ACHN (cell line): Measurements from ENCODE around the gene GJA1.
"Not testable (repeated sequence)": the region's sequence is repeated elsewhere in the genome, so short reads cannot be mapped to it uniquely, and the experiment has no call there.

ENCODE experiments used
- DNase-seq: peaks from one replicate; pipeline ENCODE4 v3.0.0-alpha.2; 2015
- in situ Hi-C: cut with HindIII; loops from 2 replicates; pipeline ENCODE4 v1.10.0; 2017; ENCODE audit warnings: low sequenced_read_pairs, low pct_ligation_motif_present, low pct_unique_long_range_greater_than_20kb

GJA1 gene

DNA sequence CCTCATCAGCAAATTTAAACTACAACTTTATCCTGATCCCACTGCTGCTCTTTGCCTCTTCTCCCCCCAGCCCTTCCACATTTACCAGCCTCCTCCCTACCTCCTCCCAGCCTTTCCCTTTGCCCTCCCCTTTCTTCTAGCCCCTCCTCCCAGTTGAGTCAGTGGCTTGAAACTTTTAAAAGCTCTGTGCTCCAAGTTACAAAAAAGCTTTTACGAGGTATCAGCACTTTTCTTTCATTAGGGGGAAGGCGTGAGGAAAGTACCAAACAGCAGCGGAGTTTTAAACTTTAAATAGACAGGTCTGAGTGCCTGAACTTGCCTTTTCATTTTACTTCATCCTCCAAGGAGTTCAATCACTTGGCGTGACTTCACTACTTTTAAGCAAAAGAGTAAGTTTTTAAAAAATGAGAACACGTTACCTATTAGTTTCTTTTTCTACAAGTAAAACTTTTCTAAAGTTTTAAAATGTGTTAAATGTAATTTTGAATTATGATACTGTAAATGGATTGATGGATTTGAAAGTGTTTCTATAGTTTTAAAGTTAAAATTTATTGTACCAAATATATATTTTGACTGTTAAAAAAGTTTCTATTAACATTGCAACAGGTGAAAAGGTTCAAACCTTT is at the start of gene GJA1:
GJA1 (plus strand) TSS at position 203 of the 626 bp plus-strand sequence. CDS start 11,202 bp downstream, outside the sequence.
- peak; percentile 85 for DNase-seq
- in situ Hi-C loops: no loop called here

DNA sequence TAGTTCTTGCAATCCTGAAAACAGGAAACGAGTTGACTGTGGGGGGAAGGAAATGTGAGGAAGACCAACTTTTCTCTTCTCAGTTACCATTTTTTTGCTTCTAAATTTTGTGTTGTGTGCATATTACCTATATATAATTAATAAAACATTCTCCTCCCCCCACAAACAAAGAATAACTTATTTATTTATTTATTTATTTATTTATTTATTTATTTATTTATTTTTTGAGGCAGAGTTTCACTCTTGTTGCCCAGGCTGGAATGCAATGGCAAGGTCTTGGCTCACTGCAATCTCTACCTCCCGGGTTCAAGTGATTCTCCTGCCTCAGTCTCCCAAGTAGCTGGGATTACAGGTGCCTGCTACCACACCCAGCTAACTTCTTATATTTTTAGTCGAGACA is 48.9 kb upstream of the GJA1 start:
- in situ Hi-C loops, DNase-seq: not testable (repeated sequence)

DNA sequence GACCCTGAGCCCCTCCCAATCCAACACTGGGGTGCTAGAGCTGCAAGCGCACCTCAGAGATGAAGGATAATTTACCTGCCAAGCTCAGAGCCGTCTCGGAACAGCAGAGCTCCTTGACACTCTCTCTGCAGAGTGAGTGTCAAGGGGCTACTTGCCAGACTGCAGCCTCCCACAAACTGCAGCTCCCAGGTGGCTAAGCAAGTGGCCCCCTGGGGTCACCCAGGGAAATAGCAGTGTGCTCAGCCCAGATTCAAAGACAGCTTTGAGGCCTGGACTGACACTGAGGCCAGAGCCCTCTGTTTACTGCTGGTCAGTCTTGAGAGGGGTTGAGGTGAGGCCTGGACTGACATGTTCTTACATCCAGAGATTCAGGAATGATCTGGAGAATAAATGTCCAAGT is 46.0 kb upstream of the GJA1 start:
- in situ Hi-C loops: no loop called here
- no peak for DNase-seq

DNA sequence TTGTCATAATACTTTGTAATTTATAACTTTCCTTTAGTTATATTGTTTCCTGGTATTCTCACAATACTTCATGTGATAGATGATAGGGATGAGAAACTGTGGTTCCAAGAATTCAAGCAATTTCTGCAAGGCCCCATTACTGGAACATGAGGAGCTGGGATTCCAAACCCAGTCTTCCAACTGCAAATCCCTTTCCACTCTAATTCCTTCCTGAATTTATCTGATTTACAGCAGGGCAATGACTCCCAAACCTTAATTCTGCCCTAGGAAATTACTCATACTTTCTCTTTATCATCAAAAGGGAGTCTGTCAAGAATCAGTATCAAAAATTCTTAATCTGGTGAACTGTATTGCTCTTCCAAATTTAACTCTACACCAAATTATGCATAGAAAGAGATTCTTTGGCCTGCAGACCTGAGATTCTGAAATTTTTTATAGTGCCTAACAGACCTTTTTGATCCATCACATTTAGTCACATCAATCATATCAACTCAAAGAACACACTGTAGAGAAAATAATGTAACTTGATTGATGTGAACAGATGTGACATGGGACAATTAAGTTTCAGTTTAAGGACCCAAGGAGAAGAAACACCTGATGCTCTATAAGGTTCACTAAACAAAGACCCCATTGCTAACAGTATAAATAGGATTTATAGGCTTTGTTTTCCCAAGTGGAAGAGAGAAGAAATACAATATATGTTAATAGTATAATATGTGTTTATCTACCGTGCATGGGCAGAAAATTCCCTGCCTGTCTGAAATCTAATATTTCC is 41.5 kb upstream of the GJA1 start:
- no peak for DNase-seq
- in situ Hi-C loops: no loop called here

DNA sequence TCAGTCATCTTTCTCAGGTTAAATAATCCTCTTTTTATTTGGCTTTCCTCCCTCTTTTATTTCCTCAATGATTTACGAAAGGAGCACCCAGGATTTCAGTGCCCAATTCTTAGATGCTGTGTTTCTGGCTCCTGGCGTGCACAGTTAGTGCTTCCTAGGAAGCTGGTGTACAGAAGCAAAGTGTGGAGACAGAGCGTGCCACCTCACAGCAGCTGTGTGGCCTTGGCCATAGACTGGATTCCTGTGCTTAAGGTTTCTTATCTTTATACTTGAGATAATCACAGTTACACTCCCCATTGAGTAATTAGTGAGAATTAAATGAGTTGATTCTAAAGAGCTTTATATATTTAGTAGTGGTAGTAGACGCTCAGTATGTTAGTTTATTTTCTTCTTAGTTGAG is 39.7 kb upstream of the GJA1 start:
- DNase-seq: no peak
- in situ Hi-C loops: no loop called here

DNA sequence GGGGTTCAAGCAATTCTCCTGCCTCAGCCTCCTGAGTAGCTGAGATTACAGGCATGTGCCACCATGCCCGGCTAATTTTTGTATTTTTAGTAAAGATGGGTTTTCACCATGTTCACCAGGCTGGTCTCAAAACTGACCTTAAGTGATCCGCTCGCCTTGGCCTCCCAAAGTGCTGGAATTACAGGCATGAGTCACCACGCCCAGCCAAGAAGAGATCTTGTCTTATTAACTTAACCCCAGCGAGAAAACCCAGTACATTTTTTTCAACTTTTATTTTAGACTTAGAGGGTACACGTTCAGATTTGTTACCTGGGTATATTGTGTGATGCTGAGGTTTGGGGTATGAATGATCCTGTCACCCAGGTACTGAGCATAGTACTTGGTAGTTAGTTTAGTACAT is 38.3 kb upstream of the GJA1 start:
- DNase-seq, in situ Hi-C loops: not testable (repeated sequence)

DNA sequence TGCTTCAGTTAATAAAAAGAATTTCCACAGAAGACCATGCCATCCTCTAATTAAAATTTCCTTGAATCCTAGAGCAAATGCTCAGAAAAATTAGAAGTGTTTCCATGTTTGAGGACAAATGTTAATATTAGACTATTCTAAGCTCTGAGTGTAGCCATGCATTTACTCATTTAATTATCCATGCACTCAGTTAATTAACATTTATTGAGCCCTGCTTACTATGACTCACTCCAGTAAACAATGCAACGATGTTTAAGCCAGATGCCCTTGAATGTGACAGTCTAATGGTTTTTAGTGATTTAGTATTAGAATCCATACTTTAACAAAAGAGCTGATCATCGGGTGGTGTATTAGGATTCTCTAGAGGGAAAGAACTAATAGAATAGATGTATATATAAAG is 37.3 kb upstream of the GJA1 start:
- DNase-seq: no peak
- in situ Hi-C loops: no loop called here

DNA sequence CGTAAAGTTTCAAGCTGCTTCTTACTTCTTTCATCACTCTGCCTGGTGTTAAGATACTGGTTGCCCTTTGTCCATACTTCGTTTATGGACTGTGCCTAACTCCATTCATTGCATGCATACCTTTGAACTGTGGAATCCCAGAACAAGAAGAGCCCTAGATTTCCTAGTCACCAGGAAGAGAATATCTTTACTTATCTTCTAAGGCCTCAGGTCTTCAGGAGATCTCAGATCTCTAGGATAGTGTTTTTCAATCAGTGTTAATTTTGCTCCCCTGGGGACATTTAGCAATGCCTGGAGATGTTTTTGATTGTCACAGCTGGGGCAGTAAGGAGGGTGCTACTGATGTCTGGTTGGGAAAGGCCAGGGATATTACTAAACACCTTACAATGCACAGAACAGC is 35.5 kb upstream of the GJA1 start:
- DNase-seq: no peak
- in situ Hi-C loops: no loop called here

DNA sequence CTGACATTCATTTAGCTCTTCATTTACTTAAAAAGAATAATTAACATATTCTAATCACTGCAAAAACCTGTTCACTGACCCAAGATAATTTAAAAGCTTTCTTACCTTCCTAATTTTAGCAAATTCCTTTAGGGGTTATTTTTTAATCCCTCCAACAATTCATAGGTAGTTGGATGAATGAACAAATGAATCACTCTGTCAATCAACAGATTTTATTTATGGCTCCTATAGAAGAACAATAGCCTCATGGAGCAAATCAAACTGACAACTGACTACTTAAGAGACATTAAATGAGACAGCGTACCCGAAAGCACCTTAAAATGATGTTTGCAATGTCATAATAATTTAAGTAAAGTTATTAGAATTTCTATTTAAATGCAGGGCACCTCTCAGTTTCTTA is 31.5 kb upstream of the GJA1 start:
- no peak for DNase-seq
- in situ Hi-C loops: no loop called here

DNA sequence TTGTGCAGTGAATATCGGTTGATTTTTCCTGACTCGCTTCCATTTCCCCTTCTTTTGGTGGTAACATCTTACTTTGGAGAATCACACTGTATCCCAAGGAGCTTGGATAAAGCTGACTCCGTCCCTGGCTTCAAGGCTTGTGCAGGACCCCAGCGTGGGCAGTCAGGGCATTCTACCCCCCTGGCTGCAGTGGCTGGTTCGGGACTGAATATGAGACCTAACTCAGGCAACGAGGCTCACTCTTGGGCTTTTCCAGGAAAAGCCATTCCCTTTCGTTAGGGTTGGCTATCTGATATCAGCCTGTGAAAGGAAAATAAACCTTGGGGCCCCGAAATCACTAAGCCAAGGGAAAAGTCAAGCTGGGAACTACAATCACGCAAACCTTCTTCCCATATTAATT is 30.1 kb upstream of the GJA1 start:
- no peak for DNase-seq
- in situ Hi-C loops: no loop called here

DNA sequence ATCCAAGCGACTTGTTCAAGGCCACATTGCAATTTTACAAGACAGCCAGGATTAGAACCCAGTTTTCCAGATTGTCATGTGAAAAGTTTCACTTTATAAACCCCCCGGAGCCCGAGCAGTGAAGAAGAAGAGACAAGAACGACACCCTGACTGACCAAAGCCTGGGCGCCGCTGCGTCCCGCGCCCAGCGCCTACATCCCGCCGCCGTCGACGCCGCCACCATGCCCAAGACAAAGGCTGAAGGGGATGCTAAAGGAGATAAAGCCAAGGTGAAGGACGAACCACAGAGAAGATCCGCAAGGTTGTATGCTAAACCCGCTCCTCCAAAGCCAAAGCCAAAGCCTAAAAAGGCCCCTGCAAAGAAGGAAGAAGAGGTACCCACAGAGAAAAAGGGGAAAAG is 27.1 kb upstream of the GJA1 start:
- no peak for DNase-seq
- in situ Hi-C loops: no loop called here

DNA sequence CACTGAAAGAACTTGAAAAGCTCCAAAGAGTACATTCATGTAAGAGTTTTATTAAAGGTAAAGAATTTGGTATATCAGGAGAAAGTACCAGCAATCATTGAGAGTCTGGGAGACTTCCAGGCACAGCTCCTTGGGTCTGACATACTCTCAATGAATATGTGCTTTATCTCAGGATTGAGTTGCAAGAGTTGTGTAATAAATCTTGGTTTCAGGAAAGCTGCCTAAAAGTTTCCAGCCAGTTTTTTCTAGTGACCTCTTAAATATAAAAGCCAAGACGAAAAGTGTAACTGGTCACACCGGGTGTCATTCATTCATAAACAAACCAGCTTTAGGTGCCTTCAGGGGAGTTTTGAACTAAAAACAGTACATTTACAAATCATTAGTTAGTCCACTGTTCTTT is 21.6 kb upstream of the GJA1 start:
- in situ Hi-C loops: no loop called here
- no peak for DNase-seq

DNA sequence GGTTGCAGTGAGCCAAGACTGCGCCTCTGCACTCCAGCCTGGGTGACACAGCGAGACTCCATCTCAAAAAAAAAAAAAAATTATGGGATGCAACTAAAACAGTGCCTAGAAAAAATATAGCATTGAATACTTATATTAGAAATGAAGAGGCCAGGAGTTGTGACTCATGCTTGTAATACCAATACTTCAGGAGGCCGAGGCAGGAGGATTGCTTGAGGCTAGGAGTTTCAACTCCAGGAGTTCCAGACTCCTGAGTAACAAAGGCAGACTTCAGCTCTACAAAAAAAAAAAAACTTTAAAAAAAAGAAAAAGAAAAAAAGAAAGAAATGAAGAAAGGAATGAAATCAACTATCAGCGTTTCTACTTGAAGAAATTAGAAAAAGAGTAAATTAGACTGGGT is 17.1 kb upstream of the GJA1 start:
- in situ Hi-C loops: no loop called here

DNA sequence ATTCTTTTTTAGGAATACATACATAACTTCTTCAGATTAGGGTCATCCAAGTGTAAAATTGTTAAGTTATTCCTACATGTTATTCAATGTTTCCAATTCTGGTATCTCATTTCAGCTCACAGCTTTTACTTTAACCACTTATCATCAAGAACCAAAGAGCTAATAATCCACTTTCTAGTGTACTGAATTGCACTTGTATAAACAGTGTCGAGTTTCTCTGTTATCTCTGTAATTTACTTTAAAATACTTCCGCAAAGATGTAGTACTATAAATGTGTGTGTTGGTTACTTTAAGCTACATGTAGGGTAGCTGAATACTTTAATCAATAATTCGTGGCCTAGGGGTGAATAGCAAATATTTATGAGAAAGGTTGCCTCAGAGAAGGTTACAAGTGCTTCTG is 8.8 kb upstream of the GJA1 start:
- in situ Hi-C loops: no loop called here
- DNase-seq: no peak

More for the DNA sequence above, 17.1 kb upstream of the GJA1 start:
- DNase-seq: no peak

DNA sequence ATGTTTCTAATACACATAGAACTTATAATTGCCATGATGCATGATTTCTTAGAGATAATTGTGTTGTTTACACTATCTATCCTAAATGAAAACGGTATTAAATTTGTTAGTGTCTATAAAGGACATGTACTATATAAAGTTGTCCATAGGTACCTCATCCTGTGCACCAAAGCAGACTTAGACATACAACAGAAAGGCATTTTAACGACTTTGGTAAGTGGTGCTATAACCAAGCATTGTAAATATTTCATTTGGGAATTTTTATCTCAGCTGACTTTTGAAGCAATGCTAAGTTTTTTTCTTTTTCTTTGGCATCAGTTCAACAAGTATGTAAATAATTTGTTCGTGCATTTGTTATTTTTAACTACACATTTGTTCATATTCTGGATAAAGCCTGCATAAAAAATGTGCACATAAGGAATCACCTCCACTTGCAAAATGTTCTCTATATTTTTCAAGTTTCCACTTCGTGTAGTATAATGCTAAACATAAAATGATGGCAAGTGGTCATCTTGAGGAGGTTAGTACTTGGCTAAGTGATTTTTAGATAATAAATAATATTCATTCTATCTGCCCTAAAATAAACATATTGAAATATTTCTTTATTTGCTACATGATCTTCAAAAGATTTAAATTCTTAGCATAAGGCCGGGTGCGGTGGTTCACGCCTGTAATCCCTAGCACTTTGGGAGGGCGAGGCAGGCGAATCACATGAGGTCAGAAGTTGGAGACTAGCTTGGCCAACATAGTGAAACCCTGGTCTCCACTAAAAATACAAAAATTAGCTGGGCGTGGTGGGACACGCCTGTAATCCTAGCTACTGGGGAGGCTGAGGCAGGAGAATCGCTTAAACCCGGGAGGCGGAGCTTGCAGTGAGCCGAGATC is 6.3 kb upstream of the GJA1 start:
- DNase-seq: no peak
- in situ Hi-C loops: no loop called here

DNA sequence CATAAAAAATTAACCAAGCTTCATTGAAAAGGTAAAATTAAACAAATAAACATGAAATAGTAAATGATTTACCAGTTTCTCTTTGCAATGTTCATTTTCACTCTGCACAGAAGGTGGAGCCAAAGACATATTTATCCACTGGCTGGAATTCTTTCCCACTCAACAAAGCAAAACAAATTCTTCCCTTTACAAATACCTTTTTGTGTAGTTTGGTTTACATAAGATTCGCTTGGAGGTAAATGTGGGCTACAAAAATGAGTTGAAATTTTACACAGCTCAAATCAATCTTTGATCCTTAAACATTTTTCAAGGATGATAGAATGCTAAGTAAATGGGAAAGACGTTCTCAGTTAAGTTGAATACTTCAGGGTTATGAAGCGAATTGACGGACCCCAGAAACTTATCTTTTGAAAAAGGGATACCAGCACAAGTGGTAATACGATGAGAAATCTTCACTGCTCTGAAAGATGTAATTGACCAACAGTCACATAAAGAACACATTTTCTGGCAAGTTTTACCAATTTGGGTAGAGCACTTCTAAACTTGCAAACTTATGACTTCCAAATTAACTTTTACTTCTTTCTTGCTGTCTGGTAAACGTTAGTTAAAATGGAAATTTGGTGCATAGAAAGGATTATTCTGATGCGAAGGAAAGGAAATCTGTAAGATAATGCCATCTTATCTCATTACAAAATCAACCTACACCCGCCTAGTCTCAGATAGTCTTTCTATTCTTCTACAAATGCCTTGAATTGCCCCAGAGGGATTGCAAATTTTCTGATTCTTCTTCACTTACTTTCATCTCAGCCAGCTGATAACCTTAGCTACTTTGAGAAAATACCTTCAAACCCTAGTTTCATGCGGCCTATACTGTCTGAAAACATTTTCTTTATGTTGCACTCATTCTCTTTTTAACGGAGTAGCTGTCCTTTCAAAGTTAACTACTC is 4.7 kb upstream of the GJA1 start:
- in situ Hi-C loops: no loop called here
- peak; percentile 49 for DNase-seq

DNA sequence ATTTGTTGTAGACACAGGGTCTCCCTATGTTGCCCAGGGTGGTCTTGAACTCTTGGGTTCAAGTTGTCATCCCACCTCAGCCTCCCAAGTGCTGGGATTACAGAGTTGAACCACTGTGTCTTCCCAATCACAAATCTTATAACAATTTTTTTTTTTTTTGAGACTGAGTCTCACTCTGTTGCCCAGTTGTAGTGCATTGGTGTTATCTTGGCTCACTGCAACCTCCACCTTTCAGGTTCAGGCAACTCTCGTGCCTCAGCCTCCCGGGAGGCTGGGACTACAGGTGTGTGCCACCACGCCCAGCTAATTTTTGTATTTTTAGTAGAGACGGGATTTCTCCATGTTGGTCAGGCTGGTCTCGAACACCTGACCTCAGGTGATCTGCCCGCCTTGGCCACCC is 3.7 kb upstream of the GJA1 start:
- DNase-seq, in situ Hi-C loops: not testable (repeated sequence)

DNA sequence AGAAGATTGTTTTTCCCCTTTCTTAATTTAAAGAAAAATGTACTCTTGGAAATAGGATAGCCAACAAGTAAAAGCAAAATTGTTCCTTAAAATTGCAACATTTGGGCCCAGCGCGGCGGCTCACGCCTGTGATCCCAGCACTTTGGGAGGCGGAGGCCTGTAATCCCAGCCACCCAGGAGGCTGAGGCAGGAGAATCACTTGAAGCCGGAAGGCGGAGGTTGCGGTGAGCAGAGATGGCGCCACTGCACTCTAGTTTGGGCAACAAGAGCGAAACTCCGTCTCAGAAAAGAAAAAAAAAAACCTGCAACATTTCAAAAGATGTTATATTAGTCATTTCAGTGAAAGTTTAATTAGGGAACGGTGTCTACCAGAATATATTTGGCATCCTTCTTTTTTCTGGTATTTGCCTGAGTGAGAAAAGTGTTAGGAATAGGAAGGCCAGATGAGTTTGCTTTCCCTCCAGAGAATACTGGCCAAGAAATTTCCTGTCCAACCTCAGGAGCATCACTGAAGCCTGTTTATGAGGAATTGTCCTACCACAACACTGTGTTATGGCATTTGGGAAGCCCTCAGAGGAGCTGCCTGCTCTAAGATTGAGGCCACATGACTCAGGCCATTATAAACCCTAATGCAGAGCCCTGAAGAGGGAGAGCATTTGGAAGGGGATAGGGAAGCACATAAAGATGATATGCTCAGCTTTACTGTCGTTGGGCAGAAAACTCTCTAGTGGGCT is 1.2 kb upstream of the GJA1 start:
- in situ Hi-C loops: no loop called here
- DNase-seq: no peak
